Measurements from ENCODE around the gene DUSP8.

GRCh38 chr11:1530686-1531448 lies 41.2 kb downstream of the DUSP8 start:
- TF ChIP-seq GATA3 (IDR thresholded peaks at IDR 0.05; ENCODE audit: low read depth, low read length): no peak
- TF ChIP-seq GATA2 (IDR thresholded peaks at IDR 0.05; ENCODE audit: low read depth, low read length): no peak

Data from SH-SY5Y (cell line).